Measurements from ENCODE around the gene FRMD4A.

Gene FRMD4A

GRCh38 chr10:13759168-13759567 is 571.6 kb downstream of the FRMD4A start:
- DNase-seq (ENCODE audit: extremely low spot score), result no peak
- ChIA-PET POLR2A (no interaction called here), CTCF (interaction anchor here (0.6 to 3.0 kb wide), 3 partner anchors 13 to 27 kb away, joined by 3 to 9 read pairs (median 7); no protein-coding TSS in a partner anchor)
- TF ChIP-seq CTCF (IDR thresholded peaks at IDR 0.05; ENCODE audit: control extremely low read depth, extremely low read depth, low read depth, missing control alignments), result no peak

DNA sequence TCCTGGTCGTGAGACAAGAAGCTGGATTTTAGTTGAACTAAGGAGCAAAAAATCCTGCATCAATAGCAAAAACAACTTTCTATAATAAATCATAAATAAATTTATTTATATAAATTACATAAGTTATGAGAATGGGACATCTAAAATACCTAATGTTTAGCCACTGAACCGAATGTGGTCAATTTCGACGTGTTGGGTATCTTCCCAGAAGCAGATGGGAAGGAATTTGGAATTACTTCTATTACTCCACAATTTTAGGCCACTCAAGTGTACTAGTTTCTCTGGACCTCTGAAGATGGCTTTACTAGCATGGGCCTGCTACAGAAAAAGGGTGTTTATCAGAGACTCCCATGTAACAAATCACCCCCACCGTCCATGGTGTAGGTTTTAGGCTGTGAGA is 572.0 kb downstream of the FRMD4A start:
- TF ChIP-seq CTCF (IDR thresholded peaks at IDR 0.05; ENCODE audit: control extremely low read depth, extremely low read depth, low read depth, missing control alignments), result no peak
- DNase-seq (ENCODE audit: extremely low spot score), result no peak
- ChIA-PET POLR2A (no interaction called here), CTCF (interaction anchor here (2.4 to 3.0 kb wide), 3 partner anchors 13 to 18 kb away, joined by 7 to 9 read pairs (median 8); no protein-coding TSS in a partner anchor)

GRCh38 chr10:13758312-13758711 is 572.4 kb downstream of the FRMD4A start:
- ChIA-PET CTCF (interaction anchor here (1.3 to 2.5 kb wide), 3 partner anchors 13 to 25 kb away, joined by 3 to 8 read pairs (median 7); no protein-coding TSS in a partner anchor), POLR2A (no interaction called here)
- DNase-seq (ENCODE audit: extremely low spot score), result no peak
- no peak for TF ChIP-seq CTCF (IDR thresholded peaks at IDR 0.05; ENCODE audit: control extremely low read depth, extremely low read depth, low read depth, missing control alignments)

GRCh38 chr10:13754277-13754676 is 576.4 kb downstream of the FRMD4A start:
- ChIA-PET POLR2A (no interaction called here), CTCF (interaction anchor here (1.0 to 1.7 kb wide), 4 partner anchors 8 to 95 kb away, joined by 3 to 4 read pairs (median 3); no protein-coding TSS in a partner anchor)
- no peak for DNase-seq (ENCODE audit: extremely low spot score)
- no peak for TF ChIP-seq CTCF (IDR thresholded peaks at IDR 0.05; ENCODE audit: control extremely low read depth, extremely low read depth, low read depth, missing control alignments)

DNA sequence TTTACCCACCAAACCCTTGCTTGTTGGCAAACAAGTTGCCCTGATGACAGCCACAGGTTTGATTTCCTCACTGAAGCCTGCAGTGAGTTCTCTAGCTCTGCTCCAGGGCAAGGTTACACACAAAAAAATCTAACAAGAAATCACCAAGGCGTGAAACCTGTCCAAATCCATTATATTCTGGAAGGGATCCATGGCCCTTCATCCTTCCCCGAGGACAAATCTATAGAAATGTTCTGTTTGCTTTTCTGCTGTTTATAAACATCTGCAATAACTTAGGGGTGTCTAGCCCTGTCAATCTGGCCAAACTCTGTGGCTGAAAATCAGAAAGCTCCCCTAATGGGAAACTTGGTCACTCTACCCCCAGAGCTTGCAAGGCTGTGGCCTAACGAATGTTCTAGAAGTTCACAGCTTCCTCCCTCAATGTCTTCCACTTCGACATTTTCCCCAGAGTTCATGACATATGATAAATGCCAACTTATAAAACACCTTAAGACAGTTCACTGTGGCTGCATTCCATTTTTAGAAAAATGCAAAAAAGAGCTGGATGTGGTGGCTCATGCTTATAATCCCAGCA is 579.4 kb downstream of the FRMD4A start:
- POLR2A ChIA-PET, result no interaction called here
- DNase-seq (ENCODE audit: extremely low spot score), result no peak
- CTCF ChIA-PET, result interaction anchor here (0.9 to 2.1 kb wide), 7 partner anchors 9 to 92 kb away, joined by 3 to 7 read pairs (median 4); no protein-coding TSS in a partner anchor
- no peak for TF ChIP-seq CTCF (IDR thresholded peaks at IDR 0.05; ENCODE audit: control extremely low read depth, extremely low read depth, low read depth, missing control alignments)

GRCh38 chr10:13750299-13751190 is 580.2 kb downstream of the FRMD4A start:
- no peak for DNase-seq (ENCODE audit: extremely low spot score)
- TF ChIP-seq CTCF (IDR thresholded peaks at IDR 0.05; ENCODE audit: control extremely low read depth, extremely low read depth, low read depth, missing control alignments), result no peak
- CTCF ChIA-PET, result interaction anchor here (0.8 to 2.1 kb wide), 8 partner anchors 9 to 91 kb away, joined by 3 to 7 read pairs (median 4); no protein-coding TSS in a partner anchor
- POLR2A ChIA-PET, result interaction anchor here (0.5 to 0.6 kb wide), 2 partner anchors 145 to 370 kb away, joined by 6 to 7 read pairs; no protein-coding TSS in a partner anchor
